Left renal cortex interstitium (tissue), 4 donors: ENCODE results near the gene GCK. TPM values are rescaled to one million over a fixed set of nuclear protein-coding genes. Genes with fewer than 3 reads are reported as not detected.

Source experiments
- DNase-seq, 4 donors: peaks; one replicate each; pipeline ENCODE4 v3.0.0-alpha.2; 2013; ENCODE audit warnings: low read depth in 4 of 4, low spot score in 2 of 4, missing footprints in 1 of 4
- polyA plus RNA-seq, 4 donors: library from polyadenylated mRNA; unstranded; fragments of 120-200 nt; gene quantifications; one replicate each; pipeline ENCODE4 v1.2.1, GENCODE V29; 2013; ENCODE audit not compliant: insufficient read length in 4 of 4

GCK gene
- polyA plus RNA-seq, 4 donors = 3.2 to 4.8 (median 3.9) TPM

DNA sequence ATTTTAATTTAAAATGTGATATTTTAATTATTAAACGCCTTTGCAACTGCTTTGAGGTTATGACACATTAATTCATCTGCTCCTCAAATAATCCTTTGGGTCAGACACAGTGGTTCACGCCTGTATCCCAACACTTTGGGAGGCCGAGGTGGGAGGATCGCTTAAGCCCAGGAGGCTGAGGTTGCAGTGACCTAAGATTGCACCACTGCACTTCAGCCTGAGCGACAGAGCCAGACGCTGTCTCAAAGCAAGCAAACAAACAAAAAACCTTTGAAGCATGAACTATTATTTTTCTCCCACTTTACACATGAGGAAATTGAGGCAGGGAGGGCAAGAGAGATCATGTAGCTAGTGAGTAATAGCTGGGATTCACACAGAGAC lies 64.4 kb downstream of the GCK start:
- DNase-seq = no peak

DNA sequence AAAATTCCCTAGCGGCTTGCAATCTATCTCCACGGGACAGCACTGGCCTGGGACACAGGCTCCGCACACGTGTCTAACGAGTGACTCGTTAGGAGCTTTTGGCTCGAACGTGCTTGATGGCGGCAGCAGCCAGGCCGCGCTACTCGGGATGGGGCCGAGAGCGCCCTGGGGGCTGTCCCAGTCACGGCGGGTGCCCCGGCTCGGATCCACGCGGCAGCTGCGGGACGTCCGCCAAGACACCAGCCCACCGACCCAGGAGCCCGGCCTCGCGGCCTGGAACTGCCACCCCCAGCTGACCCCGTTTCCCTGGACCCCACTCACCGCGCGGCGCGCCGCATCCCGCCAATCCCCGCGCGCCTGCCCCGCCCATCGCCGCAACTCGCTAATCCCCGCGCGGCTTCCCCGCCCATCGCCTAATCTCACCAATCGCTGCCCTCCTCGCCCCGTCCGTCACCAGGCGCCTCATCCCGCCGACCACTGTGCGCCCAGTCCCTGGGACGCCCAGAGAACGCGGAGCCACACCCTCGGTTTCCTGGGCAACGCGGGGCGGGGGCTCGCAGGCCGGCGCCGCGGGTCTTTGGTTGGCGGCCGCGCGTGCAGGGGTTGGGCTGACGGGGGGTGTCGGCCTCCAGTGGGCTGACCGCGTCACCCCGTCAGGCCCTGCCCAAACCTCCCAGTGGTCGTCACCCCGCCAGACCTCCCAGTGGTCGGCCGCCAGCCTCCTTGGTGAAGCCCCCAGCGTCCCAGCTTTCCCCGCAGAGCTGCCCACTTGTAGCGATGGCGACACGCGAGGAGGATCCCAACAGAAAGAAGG lies 65.8 kb downstream of the GCK start, which contains the start of gene POLD2:
TSS of gene POLD2 (minus strand) at position 359 of the 814 bp plus-strand sequence. CDS start 1,495 bp downstream, outside the sequence.
- peak; percentile 79 to 95 (median 92) for DNase-seq

DNA sequence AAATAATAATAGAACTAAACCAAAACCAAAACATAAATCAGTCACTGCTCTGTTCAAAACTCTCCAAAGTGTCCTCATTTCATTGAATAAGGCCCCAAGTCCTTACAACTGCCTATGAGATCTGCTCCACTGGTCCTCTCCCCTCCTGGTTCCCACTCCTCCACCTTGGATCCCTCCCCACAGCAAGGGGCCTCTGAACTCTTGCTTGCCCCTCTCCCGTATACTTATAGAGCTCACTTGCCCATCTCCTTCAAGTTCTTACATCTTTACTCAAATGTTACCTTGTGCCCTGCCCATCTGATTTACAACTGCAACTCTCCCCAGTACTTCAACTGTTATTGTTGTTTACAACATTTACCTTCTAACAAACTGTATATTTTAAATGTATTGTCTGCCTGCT lies 66.7 kb downstream of the GCK start:
- no peak for DNase-seq

DNA sequence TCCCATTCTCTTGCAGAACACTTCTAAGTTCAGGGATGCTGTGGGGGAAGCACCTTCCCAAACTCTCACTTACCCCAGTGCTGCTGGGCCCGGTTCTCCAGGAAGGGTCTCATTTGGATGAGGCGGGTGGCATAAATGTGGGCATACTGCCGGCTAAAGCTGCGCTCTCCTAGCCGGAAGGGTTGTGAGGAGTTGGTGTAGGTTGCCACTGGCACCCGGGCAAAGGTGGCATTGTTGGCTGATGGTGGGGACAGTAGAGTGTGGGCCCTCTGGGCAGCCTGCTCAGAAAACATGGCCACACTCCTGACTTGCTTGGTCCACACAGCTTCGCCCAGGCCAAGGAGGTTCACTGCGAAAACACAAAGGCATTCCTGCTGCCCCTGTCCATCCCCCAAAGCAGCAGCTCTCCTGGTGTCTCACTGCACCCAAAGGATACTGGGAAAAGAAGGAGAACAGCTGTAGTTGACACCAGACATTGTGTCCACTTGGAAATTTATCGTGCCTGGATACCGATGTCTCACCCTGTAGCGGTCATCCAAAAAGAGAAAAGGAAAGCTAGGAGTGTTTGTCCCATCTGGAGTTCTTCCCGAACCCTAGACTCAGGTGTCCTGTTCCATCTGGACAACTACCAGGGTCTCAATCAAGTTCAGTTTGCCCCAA lies 67.3 kb downstream of the GCK start:
- DNase-seq = no peak

DNA sequence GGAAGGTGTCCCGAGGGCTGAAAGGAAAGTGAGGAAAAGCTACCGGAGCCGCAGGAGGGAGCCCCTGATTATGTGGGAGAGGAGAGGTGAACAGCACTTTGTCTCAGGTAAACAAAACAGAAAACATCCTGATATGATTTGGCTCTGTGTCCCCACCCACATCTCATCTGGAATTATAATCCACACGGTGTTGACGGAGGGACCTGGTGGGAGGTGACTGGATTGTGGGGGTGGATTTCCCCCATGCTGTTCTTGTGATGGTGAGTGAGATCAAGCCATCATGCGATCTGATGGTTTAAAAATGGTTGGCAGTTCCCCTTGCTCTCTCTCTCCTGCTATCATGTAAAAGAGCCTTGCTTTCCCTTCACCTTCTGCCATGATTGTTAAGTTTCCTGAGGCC lies 68.8 kb downstream of the GCK start:
- no peak for DNase-seq

DNA sequence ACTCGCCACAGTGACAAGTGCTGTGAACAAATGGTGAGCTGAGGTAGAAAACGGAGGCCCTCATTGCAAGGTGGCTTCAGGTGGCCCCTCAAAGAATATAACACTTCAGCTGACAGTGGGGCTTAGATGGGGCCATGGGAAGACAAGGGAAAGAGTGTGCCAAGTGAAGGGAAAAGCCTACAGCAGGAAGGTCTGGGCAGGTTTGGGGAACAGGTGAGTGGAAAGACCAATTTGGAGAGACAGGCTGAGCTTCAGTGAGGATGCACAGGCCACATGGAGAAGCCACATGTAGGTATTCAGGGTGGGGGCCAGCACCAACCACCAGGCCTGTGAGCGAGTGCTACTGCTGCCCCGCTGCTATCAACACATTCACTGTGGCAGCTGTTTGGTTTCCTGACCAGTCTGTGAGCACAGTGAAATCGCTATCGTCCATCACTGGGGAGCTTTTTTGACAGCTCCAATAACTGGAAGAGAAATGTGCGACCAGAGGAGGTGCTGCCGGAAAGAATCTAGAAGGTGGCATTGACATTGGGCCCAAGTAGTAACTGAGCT lies 69.3 kb downstream of the GCK start:
- no peak for DNase-seq

DNA sequence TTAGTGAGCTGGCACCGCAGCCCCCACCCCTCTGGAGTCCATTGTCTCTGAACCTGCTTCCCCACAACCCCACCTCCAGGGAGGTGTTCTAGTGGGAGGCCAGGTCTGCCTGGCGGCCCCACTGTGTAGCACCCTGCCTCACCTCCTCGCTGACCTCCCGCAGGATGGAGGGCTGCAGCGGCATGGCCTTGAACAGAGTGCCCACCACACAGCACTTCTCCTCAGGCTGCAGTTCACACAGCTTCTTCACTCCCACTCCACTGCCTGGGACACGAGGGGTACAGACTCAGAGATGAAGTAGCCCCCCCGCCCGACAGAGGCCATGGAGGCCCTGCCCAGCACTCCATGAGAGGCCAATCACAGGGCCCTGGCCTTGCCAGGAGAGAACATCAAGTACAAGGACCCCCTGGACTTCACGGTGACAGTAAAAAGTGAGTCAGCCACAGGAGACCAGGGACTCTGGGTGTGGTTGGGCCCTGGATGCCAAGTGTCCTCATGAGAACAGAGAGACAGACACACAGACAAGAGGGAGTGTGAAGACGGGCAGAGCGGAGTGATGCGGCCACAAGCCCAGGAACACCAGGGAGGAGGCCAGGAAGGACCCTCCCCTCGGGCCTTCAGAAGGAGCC lies 71.3 kb downstream of the GCK start:
- no peak for DNase-seq

DNA sequence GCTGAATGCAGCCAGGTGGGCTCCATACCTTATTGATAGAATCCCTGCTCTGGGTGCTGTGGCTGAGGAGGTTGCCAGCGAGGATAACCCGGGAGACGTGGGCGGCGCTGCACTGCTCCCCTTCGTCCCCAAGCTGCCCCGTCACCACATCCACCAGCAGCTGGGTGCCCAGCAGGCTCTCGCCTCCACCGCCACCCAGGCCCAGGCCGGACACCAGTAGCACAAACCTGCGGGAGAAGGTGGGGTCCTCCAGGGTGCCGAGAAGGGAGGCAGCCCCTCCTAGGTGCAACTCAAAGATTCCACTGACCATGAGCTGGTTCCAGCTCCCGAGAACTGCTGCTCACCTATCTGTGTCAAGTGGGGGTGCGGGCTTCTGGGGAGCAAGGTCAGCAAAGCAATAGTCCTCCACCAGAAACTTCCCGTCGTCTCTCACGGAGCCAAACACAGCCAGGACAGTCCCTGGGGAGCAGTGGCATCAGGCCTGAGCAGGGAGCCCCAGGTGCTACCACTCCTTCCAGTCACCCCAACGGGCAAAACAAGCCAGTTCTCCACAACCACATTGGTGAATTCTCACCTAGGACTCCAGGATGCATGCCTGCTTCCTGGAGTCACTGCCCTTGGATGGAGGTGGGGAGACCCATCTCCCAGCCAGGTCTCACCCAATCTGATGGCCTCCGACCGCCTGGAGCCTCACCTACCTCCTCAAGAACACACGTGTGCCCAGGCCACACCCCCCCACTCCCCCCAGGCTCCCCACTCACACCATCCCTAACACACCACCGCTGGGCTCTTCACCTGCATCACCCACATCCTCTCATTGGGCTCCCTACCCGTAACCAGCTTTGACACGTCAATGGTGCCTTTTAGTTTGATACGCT lies 72.2 kb downstream of the GCK start:
- DNase-seq = no peak

DNA sequence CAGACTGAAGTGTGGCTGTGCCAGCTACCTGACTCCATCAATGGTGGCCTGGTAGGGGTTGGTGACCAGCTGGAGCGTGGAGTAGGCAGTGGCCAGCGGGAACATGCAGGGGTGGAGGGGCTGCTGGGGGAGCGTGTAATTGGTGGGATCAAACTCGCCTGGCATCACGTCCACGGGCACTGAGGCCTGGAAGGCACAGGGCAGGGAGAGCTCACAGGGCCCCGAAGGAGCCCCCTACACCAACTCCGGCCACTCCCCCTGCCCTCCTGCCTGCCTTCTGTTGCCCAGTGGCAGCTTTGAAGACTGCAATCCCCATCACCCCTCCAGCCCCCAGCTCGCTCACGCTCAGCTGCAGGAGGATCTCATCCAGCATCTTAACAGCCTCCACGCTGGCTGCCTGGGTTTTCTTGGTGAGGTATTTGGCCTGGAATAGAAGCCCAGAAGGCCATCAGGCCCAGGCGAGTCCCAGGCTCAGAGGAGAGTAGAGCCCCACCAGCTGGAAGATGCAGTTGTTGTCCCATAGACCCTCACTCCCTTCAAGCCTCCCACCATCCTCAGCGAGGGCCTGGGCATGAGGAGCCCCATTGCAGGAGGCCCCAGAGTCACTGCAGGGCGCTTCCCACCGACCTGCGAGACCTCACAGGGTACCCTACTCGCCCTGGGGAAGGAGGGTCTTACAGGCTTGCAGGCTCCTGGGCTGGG lies 73.0 kb downstream of the GCK start:
- DNase-seq = no peak

DNA sequence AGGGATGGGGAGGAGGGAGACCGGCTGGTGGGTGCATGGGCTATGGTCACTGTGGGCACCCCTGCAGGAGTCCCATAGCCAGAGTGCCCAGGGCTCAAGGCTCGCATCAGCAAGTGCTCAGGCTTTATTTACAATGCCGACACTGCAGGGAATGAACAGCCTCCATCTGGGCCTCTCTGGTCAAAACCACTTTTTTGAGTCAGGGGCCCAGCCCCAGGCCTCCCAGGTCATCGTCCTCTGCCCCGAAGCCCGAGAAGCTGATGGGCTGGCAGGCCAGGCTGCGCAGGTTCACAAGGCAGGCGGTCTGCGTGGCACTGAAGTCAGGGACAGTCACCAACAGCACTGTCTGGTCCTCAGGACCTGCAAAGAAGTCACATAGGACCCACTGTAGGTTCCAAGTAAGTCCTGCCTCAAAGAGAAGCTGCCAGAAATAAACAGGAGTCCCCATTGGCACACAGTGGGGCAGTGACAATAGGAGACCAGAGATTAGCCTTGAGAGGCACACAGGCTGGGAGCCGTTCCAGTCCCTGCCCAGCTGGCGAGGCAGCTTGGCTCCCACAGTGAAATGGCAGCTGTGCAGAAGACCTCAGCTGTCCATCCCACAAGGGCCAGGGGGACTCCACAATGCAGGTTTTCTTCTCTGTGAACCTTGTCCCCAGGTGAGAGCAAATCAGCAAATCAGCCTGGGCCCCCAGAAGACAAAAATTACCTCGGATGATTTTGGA lies 74.5 kb downstream of the GCK start:
- DNase-seq = no peak

DNA sequence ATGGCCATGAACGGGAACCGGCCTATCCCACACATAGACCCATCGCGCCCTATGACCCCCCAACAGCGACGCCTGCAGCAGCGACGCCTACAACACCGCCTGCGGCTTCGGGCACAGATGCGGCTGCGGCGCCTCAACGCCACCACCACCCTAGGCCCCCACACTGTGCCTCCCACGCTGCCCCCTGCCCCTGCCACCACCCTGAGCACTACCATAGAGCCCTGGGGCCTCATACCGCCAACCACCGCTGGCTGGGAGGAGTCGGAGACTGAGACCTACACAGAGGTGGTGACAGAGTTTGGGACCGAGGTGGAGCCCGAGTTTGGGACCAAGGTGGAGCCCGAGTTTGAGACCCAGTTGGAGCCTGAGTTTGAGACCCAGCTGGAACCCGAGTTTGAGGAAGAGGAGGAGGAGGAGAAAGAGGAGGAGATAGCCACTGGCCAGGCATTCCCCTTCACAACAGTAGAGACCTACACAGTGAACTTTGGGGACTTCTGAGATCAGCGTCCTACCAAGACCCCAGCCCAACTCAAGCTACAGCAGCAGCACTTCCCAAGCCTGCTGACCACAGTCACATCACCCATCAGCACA lies 75.4 kb downstream of the GCK start:
- DNase-seq = no peak

DNA sequence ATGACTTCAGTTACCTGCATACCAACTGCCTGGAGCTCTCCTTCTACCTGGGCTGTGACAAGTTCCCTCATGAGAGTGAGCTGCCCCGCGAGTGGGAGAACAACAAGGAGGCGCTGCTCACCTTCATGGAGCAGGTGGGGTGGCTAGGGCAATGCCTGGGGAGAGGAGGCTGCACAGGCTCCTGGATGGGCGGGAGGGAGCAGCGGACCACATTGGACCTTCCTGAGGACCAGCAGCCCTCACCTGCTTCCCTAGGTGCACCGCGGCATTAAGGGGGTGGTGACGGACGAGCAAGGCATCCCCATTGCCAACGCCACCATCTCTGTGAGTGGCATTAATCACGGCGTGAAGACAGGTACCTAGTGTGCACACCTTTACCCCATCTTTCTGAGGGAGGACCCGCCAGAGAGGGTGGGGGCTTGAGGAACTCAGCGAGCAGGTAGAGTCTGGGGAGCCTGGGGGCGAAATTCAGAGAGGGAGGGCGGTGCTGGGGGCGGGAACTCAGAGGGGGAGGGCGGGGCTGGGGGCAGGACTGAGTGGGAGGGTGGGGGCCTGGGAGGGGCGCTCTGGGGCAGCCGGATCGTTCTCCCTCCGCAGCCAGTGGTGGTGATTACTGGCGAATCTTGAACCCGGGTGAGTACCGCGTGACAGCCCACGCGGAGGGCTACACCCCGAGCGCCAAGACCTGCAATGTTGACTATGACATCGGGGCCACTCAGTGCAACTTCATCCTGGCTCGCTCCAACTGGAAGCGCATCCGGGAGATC lies 76.1 kb downstream of the GCK start:
- DNase-seq = no peak

DNA sequence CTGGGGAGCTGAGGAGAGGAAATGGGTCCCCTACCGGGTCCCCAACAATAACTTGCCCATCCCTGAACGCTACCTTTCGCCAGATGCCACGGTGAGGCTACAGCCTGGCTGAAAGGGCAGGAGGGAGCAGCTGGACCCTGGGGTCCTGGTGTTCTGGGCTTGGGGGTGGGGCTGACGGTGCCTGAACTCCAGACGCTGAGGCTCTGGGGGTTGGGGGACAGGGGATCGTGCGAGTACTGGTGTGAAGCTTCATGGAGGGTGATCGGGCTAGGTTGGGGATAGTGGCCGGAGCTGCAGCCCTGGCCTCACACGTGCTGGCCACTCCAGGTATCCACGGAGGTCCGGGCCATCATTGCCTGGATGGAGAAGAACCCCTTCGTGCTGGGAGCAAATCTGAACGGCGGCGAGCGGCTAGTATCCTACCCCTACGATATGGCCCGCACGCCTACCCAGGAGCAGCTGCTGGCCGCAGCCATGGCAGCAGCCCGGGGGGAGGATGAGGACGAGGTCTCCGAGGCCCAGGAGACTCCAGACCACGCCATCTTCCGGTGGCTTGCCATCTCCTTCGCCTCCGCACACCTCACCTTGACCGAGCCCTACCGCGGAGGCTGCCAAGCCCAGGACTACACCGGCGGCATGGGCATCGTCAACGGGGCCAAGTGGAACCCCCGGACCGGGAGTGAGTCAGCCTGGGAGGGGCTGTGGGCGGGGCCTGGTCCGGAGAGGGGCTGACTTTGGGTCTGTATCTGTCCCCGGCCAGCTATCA lies 76.8 kb downstream of the GCK start:
- no peak for DNase-seq

DNA sequence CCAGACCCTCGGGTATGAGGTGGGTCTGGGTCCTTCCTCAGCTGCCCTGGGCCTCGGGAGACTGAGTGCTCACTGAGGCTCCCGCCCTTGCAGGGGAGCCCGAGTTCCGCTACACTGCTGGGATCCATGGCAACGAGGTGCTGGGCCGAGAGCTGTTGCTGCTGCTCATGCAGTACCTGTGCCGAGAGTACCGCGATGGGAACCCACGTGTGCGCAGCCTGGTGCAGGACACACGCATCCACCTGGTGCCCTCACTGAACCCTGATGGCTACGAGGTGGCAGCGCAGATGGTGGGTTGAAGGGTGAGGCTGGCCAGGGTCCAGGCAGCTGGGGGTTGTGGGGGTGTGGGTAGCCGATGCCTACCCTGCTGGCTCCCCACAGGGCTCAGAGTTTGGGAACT lies 77.5 kb downstream of the GCK start:
- DNase-seq = no peak

DNA sequence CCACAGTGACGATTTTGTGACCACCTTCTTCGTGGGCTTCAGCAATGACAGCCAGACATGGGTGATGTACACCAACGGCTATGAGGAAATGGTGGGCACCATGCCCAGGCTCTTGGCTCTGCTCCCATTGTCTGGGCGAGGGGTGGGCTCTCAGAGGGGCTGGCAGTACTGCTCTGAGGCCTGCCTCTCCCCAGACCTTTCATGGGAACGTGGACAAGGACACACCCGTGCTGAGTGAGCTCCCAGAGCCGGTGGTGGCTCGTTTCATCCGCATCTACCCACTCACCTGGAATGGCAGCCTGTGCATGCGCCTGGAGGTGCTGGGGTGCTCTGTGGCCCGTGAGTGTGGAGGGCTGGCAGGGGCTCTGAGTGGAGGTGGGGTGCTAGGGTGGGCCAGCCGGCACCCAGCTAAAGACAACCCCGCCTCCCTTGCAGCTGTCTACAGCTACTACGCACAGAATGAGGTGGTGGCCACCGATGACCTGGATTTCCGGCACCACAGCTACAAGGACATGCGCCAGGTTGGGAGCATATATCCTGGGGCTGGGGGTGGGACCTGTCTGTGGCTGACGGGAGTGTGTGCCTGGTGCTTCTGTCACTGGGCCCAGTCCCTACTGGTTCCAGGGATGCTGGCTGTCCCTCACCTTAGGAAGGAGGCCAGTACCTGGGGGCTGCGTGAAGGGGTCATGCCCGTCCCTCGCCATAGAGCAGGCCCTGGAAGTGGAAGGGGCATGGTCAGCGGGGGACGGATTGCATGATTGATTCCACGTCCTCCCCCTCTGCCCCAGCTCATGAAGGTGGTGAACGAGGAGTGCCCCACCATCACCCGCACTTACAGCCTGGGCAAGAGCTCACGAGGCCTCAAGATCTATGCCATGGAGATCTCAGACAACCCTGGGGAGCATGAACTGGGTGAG lies 78.3 kb downstream of the GCK start:
- no peak for DNase-seq

DNA sequence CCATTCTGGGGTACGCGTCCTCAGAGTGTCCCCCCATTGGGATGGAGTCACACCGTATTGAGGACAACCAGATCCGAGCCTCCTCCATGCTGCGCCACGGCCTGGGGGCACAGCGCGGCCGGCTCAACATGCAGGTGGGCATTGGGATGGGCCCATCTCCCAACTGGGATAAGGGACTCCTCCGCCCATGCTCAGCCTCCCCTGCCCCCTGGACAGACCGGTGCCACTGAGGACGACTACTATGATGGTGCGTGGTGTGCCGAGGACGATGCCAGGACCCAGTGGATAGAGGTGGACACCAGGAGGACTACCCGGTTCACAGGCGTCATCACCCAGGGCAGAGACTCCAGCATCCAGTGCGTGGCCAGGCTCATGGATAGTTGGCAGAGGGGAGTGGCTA lies 79.2 kb downstream of the GCK start:
- no peak for DNase-seq
